GM19372 (cell line): ENCODE measurements around the gene ITGAV.
A peak's percentile ranks its signal among the peaks of the same experiment; 100 is the strongest.
"Not testable (repeated sequence)": the region's sequence is repeated elsewhere in the genome, so short reads cannot be mapped to it uniquely, and the experiment has no call there.

Experiments
- ATAC-seq: cut with Tn5 transposase; IDR thresholded peaks from one replicate; pipeline ENCODE4 v1.9.1; 2021; ENCODE audit warnings: mild to moderate bottlenecking, low read depth, moderate library complexity; ENCODE audit not compliant: unreplicated experiment

ITGAV gene

GRCh38 chr2:186589612-186590349 lies at the start of gene ITGAV:
TSS of gene ITGAV (plus strand) at chr2:186590056. CDS start at chr2:186590339, 283 bp downstream.
- peak; percentile 92 for ATAC-seq

GRCh38 chr2:186540941-186541340 lies 48.9 kb upstream of the ITGAV start:
- ATAC-seq: no peak

DNA sequence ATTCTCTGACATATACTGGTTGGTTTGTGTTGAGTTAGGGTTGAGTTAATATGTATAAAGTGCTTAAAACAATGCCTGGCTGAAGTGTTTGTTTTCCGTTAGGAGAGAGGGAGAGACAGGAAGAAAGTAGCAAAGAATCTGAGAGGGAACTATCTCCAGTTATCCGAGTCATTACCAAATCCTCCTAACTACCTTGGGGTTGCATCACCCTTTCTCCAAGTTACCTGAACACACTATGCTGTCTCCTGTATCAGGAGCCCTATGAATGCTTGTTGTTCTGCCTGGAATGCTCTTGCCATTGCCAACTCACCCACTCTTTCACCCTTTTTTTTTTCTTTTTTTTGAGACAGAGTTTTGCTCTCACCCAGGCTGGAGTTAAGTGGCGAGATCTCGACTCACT lies 47.9 kb upstream of the ITGAV start:
- no peak for ATAC-seq

GRCh38 chr2:186543561-186544131 lies 46.2 kb upstream of the ITGAV start:
- no peak for ATAC-seq

DNA sequence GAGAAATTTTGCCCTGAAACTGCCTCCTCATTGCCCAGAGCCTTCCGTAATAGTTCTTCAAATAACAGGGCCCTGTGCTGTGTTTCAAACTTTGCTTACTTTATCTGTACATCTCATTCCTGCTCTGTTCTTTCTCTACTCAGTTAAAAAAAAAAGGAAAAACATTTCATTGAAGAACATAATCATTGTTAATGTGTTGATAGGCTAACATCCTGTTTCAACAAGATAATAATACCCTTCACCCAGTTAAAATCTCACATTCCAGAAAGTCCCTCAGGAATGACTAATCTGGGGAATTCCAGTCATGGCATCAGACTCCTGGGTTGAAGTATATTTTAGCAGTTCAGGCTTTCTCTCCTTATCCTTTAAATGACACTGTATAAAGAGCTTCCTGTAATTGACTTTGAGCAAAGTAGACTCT lies 45.6 kb upstream of the ITGAV start:
- ATAC-seq: no peak

- no peak for ATAC-seq
Measured at GRCh38 chr2:186546846-186547245, 43.0 kb upstream of the ITGAV start.

DNA sequence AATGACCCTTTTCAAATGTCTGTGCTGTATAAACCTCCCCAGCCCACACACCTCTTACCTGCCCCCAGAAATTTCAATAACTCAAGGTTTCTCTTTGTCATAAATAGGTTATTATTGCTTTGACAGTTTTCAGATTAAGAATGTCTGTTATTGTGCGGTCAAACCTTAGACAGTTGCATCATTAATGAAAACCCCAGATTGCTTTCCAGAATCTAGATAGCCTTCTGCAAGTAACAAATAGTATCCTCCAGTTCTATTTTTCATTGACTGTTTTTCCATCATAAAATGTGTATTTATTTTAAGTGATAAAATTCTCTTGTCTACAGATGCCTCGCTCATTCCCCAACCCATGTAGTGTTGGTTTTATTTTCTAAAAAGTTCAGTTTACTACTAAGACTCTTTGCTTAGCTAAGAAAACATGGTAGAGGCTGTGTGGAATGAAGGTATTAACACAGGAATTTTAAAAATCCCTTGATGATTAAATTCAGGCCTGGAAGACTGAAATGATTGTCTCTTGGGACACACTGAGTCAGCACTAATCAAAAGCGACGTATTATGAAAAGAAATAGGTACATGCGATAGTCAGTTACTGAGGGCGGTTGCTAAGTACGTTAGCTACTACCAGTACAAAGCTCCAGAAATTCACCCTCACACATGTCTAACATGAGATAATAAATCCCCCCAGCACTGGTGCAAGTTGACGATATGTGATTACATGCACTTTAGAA lies 38.4 kb upstream of the ITGAV start:
- ATAC-seq: no peak

DNA sequence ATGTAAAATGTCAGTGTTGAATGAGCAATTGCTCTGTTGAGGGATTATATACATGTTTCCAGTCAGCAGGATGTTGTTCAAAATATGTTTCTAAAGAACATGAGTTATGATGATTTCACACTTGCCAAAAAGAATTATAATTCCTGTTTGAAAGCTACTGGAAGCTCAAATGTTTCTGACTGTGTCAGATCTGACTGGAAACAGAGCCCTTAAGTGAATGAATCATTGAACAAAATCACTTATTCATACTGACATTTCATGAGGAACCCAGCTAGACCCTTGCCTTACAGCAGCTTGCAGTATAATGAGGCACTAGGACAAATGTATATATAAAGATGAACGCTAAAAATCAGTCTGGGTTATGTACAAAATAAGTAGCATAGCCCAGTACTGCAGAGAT lies 35.4 kb upstream of the ITGAV start:
- no peak for ATAC-seq

GRCh38 chr2:186554850-186555671 lies 34.8 kb upstream of the ITGAV start:
- no peak for ATAC-seq

DNA sequence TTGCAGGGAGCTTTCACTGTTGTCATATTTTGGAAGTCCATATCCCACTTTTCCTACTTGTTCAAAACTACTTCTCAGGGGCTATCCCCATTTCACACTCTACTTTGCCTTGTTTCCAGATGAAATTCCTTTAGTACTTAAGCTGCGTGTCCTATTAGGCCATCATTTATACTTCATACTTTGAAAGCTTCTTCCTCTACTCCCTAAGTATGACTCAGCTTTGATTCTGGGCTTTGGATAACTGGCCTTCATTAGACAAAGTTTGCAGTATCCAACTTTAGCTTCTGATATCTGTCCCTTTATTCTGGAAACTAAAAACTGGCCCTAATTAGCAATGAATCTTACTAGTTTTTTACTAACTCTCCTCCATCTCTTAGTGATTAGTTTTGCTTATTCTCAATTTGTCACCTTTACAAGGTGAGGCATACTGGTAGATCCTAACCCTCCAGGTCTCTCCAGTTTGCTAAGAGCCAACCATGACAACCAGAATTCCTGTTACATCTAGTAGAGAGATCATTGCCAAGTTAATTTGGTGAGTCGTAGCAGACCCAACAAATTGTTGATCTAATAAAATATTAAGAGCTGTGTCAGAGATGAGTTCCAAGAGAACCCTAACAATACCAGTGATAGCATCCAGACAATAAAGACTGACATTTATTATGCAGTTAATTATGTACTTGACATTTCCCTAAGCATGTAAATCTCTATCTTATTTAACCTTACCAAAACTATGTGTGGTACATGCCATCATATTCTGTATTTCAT lies 31.2 kb upstream of the ITGAV start:
- no peak for ATAC-seq

DNA sequence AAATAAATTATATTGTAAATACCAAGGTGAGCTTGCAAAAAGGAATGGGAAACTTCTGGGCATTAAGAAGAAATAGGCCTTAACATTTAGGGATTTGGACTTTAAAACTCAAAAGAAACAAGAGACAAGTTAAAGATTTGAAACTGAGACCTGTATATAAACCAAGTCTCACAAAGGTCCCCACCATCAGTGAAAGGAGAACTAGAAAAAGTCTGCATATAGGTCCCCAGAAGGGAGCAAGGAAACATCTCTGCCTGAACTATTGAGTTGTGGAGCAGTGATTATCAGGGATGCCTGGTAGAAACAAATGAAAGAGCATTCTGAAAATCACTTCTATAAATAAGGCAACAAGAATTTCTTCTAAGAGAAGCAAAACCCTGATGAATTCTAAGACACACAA lies 30.5 kb upstream of the ITGAV start:
- ATAC-seq: no peak

DNA sequence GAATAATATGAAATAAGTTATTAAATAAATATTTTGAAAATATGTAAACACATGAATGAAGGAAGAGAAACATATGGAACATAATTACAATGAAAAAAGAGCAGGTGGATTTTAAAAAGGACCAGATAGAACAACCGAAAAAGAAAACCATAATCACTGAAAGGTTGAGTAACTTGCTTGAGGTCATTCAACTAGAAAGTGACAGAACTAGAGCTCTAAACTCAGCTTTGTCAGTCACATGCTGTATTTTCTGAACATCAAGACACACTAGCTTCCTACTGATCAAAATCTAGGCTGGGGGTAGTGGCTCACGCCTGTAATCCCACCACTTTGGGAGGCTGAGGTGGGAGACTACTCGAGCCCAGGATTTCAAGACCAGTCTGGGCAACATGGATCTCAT lies 30.0 kb upstream of the ITGAV start:
- no peak for ATAC-seq

DNA sequence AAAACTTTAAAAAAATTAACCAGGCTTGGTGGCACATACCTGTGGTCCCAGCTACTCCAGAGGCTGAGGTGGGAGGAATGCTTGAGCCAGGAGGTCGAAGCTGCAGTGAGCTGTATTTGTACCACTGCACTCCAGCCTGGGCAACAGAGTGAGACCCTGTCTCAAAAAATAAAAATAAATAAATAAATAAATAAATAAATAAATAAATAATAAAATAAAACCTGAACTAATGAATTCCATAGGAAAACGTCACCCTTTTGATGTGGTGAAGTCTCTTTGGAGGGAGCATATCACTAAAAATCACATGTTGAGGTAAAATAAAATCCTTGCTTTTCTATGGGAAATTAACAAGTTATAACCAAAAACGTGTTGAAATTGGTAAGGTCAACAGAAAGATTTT lies 29.6 kb upstream of the ITGAV start:
- ATAC-seq: no peak

DNA sequence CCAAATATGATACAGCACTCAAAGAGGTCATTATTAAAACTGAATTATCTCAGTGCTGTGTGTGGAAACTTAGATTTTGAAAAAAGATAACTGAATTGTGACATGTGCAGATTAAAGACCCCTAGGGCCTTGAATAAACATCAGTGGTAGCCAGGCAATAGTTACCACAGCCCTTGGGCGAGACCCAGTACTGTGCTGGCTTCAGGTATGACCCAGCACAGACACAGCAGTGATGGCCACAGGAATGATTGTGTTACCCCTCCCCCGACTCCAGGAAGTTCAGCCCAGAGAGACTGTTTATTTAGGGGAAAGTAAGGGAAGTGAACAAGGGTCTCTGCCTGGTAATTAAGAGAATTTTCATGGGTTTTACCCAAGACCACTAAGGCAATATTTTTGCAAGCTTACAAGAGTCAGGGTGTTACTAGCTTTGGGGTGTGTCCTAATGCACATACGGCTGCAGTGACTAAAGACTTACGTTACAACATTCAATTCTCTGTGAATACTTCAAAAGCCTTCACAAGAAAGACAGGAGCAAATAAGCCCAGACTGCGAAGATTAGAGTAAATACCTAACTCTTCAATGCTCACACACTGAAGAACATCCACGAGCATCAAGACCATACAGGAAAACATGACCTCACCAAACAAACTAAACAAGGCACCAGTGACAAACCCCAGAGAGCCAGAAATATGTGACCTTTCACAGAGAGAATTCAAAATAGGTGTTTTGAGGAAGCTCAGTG lies 28.2 kb upstream of the ITGAV start:
- ATAC-seq: no peak

- no peak for ATAC-seq
Measured at GRCh38 chr2:186562209-186562578, 27.7 kb upstream of the ITGAV start.

DNA sequence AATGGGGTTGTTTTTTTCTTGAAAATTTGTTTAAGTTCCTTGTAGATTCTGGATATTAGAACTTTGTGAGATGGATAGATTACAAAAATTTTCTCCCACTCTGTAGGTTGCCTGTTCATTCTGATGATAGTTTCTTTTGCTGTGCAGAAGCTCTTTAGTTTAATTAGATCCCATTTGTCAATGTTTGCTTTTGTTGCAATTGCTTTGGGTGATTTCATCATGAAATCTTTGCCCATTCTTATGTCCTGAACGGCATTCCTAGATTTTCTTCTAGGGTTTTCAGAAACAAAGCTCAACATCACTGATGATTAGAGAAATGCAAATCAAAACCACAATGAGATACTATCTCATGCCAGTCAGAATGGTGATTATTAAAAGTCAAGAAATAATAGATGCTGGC lies 21.3 kb upstream of the ITGAV start:
- ATAC-seq: not testable (repeated sequence)

DNA sequence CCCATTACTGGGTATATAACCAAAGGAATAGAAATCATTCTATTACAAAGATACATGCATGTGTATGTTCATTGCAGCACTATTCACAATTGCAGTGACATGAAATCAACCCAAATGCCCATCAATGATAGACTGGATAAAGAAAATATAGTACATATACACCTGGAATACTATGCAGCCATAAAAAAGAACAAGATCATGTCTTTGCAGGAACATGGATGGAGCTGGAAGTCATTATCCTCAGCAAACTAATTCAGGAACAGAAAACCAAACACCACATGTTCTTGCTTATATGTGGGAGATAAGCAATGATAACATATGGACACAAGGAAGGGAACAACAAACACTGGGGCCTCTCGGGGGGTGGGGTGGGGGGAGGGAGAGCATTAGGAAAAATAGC lies 20.7 kb upstream of the ITGAV start:
- ATAC-seq: not testable (repeated sequence)

GRCh38 chr2:186569897-186570296 lies 20.0 kb upstream of the ITGAV start:
- ATAC-seq: no peak

- no peak for ATAC-seq
Measured at GRCh38 chr2:186570604-186571003, 19.3 kb upstream of the ITGAV start.

GRCh38 chr2:186572705-186573104 lies 17.2 kb upstream of the ITGAV start:
- no peak for ATAC-seq
